ENCODE results near the gene RIPK4. TPM values are rescaled to one million over a fixed set of nuclear protein-coding genes. Genes with fewer than 3 reads are reported as not detected.

Gene RIPK4
- total and polyA plus RNA-seq, 2 of the 13 experiments (the other 11 are each of a cell fraction or from before 2014, with no cell fraction given) = 3.1 to 4.9 TPM

DNA sequence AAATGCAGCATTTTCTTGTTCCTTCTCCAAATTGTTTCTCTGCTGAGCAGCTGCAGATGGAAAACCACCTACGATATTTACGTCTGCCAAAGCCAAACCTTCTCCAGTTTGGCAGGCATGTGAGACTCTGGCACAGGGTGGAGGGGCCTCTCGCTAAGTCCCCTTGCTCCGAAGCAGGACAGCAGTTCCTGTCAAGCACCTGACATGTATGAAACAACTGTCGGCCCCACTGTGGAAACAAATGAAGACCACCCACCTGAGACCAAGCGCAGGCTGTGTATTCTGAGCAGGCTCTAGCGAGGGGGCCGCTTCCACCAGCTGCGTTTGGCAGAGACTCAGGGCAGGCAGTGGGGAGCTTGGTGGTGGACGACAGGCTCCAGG lies 74.7 kb downstream of the RIPK4 start:
- DNase-seq (ENCODE audit: low spot score) (no peak), ATAC-seq (no peak), FAIRE-seq (no peak)
- TF ChIP-seq ZBTB21 (CRISPR knock-in tag; IDR thresholded peaks at IDR 0.05) = no peak
- no peak for TF ChIP-seq ZNF790 (CRISPR knock-in tag; IDR thresholded peaks at IDR 0.05; ENCODE audit: borderline replicate concordance)
- no peak overlapping the region for H3K27ac ChIP-seq (ENCODE audit: extremely low read length, insufficient read depth, low read length)
- ChIA-PET POLR2A (no interaction called here), CTCF (ENCODE audit: low intra/inter-chr PET ratio, low total read pairs) (no interaction called here)
- no peaks in the 10 kb centered on the region for H3K36me3 ChIP-seq (replicated peaks in 1 of 2; ENCODE audit: control insufficient read depth in 1 of 2, insufficient read depth in 2 of 2, low read length in 2 of 2)
- H2AFZ ChIP-seq (ENCODE audit: low read length) = no peak overlapping the region
- intact Hi-C loops (cut with micrococcal nuclease; ENCODE audit: unreplicated experiment) (no loop called here), in situ Hi-C loops (cut with HindIII; ENCODE audit: extremely low pct_ligation_motif_present, low pct_unique_long_range_greater_than_20kb) (no loop called here)
- no peak overlapping the region for H3K9ac ChIP-seq (ENCODE audit: insufficient read depth, low read depth, low read length)
- 69% methylated on average over 9 of the region's 10 CpGs for WGBS (ENCODE audit: low lambda C conversion rate)
- H4K20me1 ChIP-seq (ENCODE audit: insufficient read depth, low read length) = no peaks in the 10 kb centered on the region
- H3K79me2 ChIP-seq (ENCODE audit: insufficient read depth, low read length) = no peaks in the 10 kb centered on the region
- peaks cover 34% of the 10 kb centered on the region for H3K4me1 ChIP-seq (ENCODE audit: insufficient read depth, low read length)
- no peak overlapping the region for H3K4me3 ChIP-seq (replicated peaks in 1 of 3; ENCODE audit: insufficient read depth in 1 of 3, low read depth in 2 of 3, low read length in 3 of 3)
- peaks cover 0 to 16% of the 10 kb centered on the region in 2 experiments; a peak in 4 of 5 replicates for H3K27me3 ChIP-seq (ENCODE audit: control insufficient read depth in 1 of 2, insufficient read depth in 2 of 2, low read length in 2 of 2)
- no peak overlapping the region for H3K4me2 ChIP-seq (ENCODE audit: low read depth, low read length)
- no TSS peak for BruUV-seq (replicated peaks)
- H3K9me3 ChIP-seq (ENCODE audit: low read length) = no peaks in the 10 kb centered on the region

DNA sequence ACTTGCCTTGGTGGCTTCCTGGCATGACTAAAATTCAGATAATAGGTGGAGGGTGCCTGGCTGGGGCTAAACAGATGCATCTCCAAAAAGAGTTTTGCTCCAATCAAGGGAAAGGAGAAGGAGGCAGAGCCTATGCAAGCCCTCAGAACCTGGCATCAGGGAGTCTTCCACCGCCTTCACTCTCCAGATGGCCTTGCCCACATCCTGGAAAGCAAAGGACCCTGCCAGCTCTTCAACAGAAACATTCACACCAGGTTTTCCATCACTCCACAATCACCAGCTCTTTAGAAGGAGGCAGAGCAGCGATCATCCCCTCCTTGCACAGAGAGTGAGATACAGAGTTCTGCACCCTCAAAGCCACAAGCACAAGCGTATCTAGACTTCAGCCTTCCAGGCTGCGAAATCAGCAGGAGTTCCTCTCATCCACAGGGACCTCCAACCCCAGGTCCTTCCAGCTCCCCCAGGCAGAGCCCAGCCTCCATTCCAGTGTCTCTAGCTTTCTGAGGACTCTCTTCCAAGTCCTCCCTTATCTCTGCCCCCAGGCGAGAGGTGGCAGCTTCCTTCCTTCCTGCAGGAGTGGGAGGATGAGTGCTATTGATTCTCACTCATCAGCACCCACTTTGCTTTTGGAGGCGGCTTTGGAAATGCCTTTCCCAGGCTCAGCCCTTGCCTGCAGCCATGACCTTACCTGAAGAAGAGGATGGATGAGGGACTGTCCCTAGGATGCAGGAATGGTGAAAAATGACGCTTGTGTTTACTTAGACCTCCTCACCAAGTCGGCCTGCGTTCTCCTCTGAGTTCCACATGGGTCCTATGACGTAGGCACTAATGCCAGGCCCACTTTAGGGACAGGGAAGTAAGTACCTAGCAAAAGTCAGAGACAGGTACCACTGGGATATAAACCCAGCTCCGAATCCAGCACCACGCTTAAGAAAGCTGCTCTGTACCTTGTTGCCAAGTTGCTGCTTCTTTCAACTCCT lies 75.4 kb downstream of the RIPK4 start:
- Histone ChIP-seq H3K36me3 (replicated peaks in 1 of 2; ENCODE audit: control insufficient read depth in 1 of 2, insufficient read depth in 2 of 2, low read length in 2 of 2) (no peaks in the 10 kb centered on the region), H3K9ac (ENCODE audit: insufficient read depth, low read depth, low read length) (no peak overlapping the region), H3K4me3 (replicated peaks in 1 of 3; ENCODE audit: insufficient read depth in 1 of 3, low read depth in 2 of 3, low read length in 3 of 3) (no peak overlapping the region), H2AFZ (ENCODE audit: low read length) (no peak overlapping the region), H3K9me3 (ENCODE audit: low read length) (no peaks in the 10 kb centered on the region), H3K79me2 (ENCODE audit: insufficient read depth, low read length) (no peaks in the 10 kb centered on the region), H4K20me1 (ENCODE audit: insufficient read depth, low read length) (no peaks in the 10 kb centered on the region), H3K4me2 (ENCODE audit: low read depth, low read length) (no peak overlapping the region), H3K27me3 (ENCODE audit: control insufficient read depth in 1 of 2, insufficient read depth in 2 of 2, low read length in 2 of 2) (peaks cover 0 to 16% of the 10 kb centered on the region in 2 experiments; a peak in 4 of 5 replicates), H3K4me1 (ENCODE audit: insufficient read depth, low read length) (peaks cover 41% of the 10 kb centered on the region), H3K27ac (ENCODE audit: extremely low read length, insufficient read depth, low read length) (no peak overlapping the region)
- ChIA-PET POLR2A (no interaction called here), CTCF (ENCODE audit: low intra/inter-chr PET ratio, low total read pairs) (no interaction called here)
- FAIRE-seq (no peak), DNase-seq (ENCODE audit: low spot score) (no peak), ATAC-seq (no peak)
- TF ChIP-seq CREB1 (IDR thresholded peaks at IDR 0.05) (peak; percentile 69), CREB1 (CRISPR knock-in tag; IDR thresholded peaks at IDR 0.05) (no peak)
- TF ChIP-seq, protein P1, sequence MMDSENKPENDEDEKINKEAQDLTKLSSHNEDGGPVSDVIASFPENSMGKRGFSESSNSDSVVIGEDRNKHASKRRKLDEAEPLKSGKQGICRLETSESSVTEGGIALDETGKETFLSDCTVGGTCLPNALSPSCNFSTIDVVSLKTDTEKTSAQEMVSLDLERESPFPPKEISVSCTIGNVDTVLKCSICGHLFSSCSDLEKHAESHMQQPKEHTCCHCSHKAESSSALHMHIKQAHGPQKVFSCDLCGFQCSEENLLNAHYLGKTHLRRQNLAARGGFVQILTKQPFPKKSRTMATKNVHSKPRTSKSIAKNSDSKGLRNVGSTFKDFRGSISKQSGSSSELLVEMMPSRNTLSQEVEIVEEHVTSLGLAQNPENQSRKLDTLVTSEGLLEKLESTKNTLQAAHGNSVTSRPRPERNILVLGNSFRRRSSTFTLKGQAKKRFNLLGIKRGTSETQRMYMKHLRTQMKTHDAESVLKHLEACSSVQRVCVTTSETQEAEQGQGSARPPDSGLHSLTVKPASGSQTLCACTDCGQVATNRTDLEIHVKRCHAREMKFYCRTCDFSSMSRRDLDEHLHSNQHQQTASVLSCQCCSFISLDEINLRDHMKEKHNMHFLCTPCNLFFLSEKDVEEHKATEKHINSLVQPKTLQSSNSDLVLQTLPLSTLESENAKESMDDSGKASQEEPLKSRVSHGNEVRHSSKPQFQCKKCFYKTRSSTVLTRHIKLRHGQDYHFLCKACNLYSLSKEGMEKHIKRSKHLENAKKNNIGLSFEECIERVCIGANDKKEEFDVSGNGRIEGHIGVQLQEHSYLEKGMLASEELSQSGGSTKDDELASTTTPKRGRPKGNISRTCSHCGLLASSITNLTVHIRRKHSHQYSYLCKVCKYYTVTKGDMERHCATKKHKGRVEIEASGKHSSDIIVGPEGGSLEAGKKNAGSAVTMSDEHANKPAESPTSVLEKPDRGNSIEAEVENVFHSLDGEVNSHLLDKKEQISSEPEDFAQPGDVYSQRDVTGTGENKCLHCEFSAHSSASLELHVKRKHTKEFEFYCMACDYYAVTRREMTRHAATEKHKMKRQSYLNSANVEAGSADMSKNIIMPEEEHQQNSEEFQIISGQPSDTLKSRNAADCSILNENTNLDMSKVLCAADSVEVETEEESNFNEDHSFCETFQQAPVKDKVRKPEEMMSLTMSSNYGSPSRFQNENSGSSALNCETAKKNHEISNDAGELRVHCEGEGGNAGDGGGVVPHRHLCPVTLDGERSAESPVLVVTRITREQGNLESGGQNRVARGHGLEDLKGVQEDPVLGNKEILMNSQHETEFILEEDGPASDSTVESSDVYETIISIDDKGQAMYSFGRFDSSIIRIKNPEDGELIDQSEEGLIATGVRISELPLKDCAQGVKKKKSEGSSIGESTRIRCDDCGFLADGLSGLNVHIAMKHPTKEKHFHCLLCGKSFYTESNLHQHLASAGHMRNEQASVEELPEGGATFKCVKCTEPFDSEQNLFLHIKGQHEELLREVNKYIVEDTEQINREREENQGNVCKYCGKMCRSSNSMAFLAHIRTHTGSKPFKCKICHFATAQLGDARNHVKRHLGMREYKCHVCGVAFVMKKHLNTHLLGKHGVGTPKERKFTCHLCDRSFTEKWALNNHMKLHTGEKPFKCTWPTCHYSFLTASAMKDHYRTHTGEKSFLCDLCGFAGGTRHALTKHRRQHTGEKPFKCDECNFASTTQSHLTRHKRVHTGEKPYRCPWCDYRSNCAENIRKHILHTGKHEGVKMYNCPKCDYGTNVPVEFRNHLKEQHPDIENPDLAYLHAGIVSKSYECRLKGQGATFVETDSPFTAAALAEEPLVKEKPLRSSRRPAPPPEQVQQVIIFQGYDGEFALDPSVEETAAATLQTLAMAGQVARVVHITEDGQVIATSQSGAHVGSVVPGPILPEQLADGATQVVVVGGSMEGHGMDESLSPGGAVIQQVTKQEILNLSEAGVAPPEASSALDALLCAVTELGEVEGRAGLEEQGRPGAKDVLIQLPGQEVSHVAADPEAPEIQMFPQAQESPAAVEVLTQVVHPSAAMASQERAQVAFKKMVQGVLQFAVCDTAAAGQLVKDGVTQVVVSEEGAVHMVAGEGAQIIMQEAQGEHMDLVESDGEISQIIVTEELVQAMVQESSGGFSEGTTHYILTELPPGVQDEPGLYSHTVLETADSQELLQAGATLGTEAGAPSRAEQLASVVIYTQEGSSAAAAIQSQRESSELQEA (CRISPR knock-in tag; IDR thresholded peaks at IDR 0.05; ENCODE audit: not compliant biosample characterization) = no peak
- in situ Hi-C loops (cut with HindIII; ENCODE audit: extremely low pct_ligation_motif_present, low pct_unique_long_range_greater_than_20kb) = no loop called here
- no TSS peak for BruUV-seq (replicated peaks)
- 34% methylated on average over 7 of the region's 12 CpGs for WGBS (ENCODE audit: low lambda C conversion rate)
- intact Hi-C loops (cut with micrococcal nuclease; ENCODE audit: unreplicated experiment) = no loop called here
